AG09319 (cell line): ENCODE results near the gene CCSAP.
A peak's percentile ranks its signal among the peaks of the same experiment; 100 is the strongest.

Experiments
- DNase-seq: peaks from one replicate; pipeline ENCODE4 v3.0.0-alpha.2; 2010; ENCODE audit warnings: low read depth; ENCODE audit errors: extremely low read depth
- TF ChIP-seq, protein P1 (sequence below): IDR thresholded peaks from 2 replicates; pipeline ENCODE4 v1.5.1; 2011; ENCODE audit warnings: low read depth, mild to moderate bottlenecking, inconsistent platforms, low read length, moderate library complexity

CCSAP gene

DNA sequence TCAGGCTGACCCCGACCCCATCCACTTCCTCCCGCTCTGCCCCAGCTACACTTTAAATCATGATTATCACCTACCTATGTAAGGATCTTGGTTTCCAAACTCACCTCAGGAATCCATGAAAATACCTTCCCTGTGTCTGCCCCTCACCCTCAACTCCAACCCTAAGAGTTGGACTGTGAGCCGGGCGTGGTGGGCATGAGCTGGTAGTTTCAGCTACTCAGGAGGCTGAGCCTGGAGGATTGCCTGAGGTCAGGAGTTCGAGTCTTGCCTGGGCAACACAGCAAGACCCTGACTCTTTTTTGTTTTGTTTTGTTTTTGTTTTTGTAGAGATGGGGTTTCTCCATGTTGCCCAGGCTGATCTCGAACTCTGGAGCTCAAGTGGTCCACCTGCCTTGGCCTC lies 30.5 kb upstream of the CCSAP start:
- TF ChIP-seq, protein P1, sequence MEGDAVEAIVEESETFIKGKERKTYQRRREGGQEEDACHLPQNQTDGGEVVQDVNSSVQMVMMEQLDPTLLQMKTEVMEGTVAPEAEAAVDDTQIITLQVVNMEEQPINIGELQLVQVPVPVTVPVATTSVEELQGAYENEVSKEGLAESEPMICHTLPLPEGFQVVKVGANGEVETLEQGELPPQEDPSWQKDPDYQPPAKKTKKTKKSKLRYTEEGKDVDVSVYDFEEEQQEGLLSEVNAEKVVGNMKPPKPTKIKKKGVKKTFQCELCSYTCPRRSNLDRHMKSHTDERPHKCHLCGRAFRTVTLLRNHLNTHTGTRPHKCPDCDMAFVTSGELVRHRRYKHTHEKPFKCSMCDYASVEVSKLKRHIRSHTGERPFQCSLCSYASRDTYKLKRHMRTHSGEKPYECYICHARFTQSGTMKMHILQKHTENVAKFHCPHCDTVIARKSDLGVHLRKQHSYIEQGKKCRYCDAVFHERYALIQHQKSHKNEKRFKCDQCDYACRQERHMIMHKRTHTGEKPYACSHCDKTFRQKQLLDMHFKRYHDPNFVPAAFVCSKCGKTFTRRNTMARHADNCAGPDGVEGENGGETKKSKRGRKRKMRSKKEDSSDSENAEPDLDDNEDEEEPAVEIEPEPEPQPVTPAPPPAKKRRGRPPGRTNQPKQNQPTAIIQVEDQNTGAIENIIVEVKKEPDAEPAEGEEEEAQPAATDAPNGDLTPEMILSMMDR: no peak
- DNase-seq: no peak

DNA sequence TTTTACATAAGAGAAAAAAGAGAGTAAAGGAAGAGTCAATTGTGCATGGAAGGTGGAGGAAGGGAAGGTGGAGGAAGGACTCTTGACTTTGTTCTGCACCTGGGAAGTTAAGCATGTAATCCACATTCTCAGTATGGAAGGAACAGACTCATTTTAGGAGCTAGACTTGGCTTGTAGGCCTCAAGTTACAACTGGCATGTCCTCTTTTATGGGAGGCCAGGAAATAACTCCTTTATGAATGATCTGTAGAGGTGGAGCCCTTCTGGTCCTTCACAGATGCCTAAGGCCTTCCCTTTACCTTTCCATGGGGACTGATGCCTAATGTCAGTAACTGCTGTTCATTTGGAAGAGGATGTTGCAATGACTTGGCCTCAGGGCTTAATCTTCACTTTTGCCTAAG lies 29.4 kb upstream of the CCSAP start:
- DNase-seq: no peak
- TF ChIP-seq, protein P1: no peak

DNA sequence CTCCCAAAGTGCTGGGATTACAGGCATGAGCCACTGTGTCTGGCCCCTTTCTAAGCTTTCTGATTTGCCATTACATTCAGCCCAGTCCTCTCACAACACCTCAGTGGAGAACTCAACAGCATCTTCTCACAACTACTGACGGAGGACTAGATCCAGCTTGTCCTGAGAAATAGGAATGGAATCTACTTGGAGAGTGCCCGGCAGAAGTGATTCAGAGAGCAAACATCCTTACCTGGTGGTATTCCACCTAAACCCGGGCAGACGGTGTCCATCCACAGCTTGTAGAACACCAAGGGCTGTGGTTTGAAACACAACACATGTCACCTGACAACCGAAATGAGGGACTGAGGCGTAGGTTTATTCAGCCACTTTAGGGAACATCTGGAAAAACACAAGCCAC lies 28.8 kb upstream of the CCSAP start:
- no peak for DNase-seq
- TF ChIP-seq, protein P1: no peak

DNA sequence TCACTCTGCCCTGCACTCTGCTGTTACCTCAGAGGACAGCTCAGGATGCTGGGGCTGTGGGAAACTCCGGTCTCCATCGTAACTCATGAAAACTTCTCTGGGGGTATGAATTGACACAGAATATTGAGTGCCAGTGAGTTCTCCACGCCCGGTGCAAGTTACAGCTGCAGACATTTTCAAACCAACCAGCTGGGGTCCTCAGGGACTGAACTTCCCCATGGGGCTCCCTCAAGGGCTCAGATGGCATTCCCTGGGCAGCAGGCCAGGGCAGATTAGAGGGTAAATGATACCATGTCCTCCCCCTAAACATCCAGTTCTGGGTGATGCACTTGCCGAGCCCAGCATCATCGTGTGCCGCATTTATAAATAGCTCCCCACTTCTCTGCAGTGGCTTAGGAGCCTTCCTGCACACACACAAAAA lies 27.8 kb upstream of the CCSAP start:
- TF ChIP-seq, protein P1: peak; percentile 5
- DNase-seq: no peak

DNA sequence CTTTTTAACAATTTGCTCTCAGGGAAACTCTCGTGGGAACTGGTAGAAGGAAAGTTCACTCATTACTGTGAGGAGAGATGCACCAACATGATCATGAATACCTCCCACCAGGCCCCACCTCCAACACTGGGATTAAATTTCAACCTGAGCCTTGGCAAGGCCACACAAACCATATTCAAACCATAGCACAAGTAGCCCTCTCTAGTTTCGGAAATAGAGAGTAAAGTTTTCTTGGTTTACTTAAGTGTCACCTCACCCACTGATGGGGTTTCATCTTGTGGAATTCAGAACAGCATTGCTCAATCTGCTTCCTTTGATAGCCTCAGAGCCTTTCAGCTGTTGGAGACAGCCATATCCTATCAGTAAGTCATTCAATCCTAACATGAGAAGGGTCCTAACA lies 25.5 kb upstream of the CCSAP start:
- DNase-seq: no peak
- TF ChIP-seq, protein P1: no peak

DNA sequence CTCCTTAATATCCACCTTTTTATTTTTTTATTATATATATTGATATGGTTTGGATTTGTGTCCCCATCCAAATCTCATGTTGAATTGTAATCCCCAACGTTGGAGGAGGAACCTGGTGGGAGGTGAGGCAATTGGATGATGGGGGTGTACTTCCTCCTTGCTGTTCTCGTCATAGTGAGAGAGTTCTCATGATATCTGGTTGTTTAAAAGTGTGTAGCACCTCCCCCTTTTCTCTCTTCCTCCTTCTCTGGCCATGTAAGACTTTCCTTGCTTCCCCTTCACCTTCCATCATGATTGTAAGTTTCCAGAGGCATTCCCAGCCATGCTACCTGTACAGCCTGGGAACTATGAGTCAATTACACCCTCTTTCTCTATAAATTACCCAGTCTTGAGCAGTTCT lies 22.7 kb upstream of the CCSAP start:
- DNase-seq: no peak
- TF ChIP-seq, protein P1: no peak

DNA sequence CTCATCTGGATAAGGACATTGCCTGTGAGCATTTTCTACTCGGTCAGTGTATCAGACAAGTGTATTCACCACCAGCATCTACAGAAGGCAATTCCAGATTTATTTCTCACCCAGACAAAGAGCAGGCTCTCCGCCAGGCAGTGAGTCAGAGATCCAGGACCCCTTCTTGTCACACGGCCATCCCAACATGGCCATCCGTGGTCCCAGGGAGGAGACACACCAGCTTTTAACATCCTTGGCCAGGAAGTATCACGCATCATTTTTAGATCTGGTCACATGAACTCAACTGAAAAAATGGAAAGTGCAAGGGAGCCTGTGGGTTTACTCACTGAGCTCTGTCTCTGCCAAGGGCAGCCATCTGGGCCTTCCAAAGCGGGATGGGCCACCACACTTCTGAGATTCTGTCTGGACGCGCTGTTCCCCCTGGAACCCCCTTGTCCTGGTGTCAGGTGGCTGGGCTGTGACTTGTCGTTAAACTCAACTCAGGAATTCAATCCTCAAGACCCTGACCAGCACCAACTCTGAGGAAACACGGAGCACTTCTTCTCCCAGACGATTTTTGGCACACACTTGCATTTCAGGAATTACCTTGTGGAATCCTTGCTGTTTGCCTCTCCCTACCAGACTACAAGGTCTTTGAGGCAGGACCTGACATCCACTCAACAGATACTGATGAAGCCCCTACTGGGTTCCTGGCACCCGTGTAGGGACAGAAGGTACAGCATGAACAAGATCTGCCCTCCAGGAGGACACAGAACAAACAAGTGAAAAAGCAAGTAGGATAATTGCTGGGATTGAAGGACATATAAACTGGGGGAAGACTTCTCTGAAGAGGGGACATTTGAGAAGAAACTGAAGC lies 21.6 kb upstream of the CCSAP start:
- no peak for DNase-seq
- TF ChIP-seq, protein P1: no peak
